WTC11 (cell line): ENCODE measurements around the gene NADK2.

Experiments used
- SP1 ChIP-seq: sonication (generic); formaldehyde crosslinking; conservative IDR thresholded peaks from 2 replicates; pipeline ENCODE4 v1.8.1; 2022; ENCODE audit warnings: missing genetic modification reagents
- ZNF121 ChIP-seq: sonication (generic); formaldehyde crosslinking; IDR thresholded peaks from 2 replicates; pipeline ENCODE4 v1.8.0; 2023; ENCODE audit warnings: missing genetic modification reagents
- ZNF232 ChIP-seq: sonication (generic); formaldehyde crosslinking; IDR thresholded peaks from 2 replicates; pipeline ENCODE4 v1.8.0; 2022; ENCODE audit warnings: mild to moderate bottlenecking, missing genetic modification reagents
- TF ChIP-seq, protein P1 (sequence below): fragments of 200-600 bp; IDR thresholded peaks from 2 replicates; pipeline ENCODE4 v1.8.0; 2022; ENCODE audit warnings: antibody characterized with exemption
- TF ChIP-seq, protein P2 (sequence below): sonication (generic); formaldehyde crosslinking; IDR thresholded peaks from 2 replicates; pipeline ENCODE4 v1.8.1; 2022; ENCODE audit warnings: low read depth, missing genetic modification reagents, borderline replicate concordance
- TF ChIP-seq, protein P3 (sequence below): sonication (generic); formaldehyde crosslinking; IDR thresholded peaks from 2 replicates; pipeline ENCODE4 v1.8.0; 2022; ENCODE audit warnings: mild to moderate bottlenecking, missing genetic modification reagents
- TF ChIP-seq, protein P4 (sequence below): sonication (generic); formaldehyde crosslinking; IDR thresholded peaks from 2 replicates; pipeline ENCODE4 v1.8.0; 2022; ENCODE audit warnings: mild to moderate bottlenecking, missing genetic modification reagents
- TF ChIP-seq, protein P5 (sequence below): sonication (generic); formaldehyde crosslinking; conservative IDR thresholded peaks from 2 replicates; pipeline ENCODE4 v1.8.1; 2022; ENCODE audit warnings: mild to moderate bottlenecking, missing genetic modification reagents
- TF ChIP-seq, protein P6 (sequence below): sonication (generic); formaldehyde crosslinking; IDR thresholded peaks from 2 replicates; pipeline ENCODE4 v1.8.0; 2022; ENCODE audit warnings: mild to moderate bottlenecking, missing genetic modification reagents

DNA sequence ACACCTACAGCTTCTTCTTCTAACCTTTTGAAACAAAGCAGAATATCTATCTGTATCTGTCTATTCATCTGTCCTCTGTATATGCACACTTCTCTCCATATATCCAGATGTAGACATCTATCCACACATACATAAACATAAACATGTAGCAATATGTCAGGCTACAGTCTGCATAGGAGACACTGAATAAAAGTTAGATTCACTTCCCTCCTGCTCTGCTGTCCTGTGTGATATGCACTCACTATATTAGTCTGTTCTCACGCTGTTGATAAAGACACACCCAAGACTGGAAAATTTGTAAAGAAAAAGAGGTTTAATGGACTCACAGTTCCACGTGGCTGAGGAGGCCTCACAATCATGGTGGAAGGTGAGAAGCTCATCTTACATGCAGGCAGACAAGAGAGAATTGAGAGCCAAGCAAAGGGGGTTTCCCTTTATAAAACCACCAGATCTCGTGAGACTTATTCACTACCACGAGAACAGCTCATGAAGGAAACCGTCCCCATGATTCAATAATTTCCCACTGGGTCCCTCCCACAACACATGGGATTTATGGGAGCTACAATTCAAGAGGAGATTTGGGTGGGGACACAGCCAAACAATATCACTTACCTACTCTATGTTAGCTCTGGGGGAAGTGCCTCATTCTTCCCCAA lies 35.9 kb upstream of the NADK2 start:
- TF ChIP-seq, protein P1, sequence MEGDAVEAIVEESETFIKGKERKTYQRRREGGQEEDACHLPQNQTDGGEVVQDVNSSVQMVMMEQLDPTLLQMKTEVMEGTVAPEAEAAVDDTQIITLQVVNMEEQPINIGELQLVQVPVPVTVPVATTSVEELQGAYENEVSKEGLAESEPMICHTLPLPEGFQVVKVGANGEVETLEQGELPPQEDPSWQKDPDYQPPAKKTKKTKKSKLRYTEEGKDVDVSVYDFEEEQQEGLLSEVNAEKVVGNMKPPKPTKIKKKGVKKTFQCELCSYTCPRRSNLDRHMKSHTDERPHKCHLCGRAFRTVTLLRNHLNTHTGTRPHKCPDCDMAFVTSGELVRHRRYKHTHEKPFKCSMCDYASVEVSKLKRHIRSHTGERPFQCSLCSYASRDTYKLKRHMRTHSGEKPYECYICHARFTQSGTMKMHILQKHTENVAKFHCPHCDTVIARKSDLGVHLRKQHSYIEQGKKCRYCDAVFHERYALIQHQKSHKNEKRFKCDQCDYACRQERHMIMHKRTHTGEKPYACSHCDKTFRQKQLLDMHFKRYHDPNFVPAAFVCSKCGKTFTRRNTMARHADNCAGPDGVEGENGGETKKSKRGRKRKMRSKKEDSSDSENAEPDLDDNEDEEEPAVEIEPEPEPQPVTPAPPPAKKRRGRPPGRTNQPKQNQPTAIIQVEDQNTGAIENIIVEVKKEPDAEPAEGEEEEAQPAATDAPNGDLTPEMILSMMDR = no peak
- TF ChIP-seq ZNF121 (CRISPR knock-in tag) (no peak), SP1 (no peak), ZNF232 (no peak)
- TF ChIP-seq, protein P2, sequence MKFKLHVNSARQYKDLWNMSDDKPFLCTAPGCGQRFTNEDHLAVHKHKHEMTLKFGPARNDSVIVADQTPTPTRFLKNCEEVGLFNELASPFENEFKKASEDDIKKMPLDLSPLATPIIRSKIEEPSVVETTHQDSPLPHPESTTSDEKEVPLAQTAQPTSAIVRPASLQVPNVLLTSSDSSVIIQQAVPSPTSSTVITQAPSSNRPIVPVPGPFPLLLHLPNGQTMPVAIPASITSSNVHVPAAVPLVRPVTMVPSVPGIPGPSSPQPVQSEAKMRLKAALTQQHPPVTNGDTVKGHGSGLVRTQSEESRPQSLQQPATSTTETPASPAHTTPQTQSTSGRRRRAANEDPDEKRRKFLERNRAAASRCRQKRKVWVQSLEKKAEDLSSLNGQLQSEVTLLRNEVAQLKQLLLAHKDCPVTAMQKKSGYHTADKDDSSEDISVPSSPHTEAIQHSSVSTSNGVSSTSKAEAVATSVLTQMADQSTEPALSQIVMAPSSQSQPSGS (CRISPR knock-in tag) = no peak
- TF ChIP-seq, protein P3, sequence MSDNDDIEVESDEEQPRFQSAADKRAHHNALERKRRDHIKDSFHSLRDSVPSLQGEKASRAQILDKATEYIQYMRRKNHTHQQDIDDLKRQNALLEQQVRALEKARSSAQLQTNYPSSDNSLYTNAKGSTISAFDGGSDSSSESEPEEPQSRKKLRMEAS (CRISPR knock-in tag) = no peak
- TF ChIP-seq, protein P4, sequence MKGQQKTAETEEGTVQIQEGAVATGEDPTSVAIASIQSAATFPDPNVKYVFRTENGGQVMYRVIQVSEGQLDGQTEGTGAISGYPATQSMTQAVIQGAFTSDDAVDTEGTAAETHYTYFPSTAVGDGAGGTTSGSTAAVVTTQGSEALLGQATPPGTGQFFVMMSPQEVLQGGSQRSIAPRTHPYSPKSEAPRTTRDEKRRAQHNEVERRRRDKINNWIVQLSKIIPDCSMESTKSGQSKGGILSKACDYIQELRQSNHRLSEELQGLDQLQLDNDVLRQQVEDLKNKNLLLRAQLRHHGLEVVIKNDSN = no peak
- TF ChIP-seq, protein P5, sequence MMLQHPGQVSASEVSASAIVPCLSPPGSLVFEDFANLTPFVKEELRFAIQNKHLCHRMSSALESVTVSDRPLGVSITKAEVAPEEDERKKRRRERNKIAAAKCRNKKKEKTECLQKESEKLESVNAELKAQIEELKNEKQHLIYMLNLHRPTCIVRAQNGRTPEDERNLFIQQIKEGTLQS = no peak
- TF ChIP-seq, protein P6, sequence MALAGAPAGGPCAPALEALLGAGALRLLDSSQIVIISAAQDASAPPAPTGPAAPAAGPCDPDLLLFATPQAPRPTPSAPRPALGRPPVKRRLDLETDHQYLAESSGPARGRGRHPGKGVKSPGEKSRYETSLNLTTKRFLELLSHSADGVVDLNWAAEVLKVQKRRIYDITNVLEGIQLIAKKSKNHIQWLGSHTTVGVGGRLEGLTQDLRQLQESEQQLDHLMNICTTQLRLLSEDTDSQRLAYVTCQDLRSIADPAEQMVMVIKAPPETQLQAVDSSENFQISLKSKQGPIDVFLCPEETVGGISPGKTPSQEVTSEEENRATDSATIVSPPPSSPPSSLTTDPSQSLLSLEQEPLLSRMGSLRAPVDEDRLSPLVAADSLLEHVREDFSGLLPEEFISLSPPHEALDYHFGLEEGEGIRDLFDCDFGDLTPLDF (CRISPR knock-in tag) = no peak
